Right ventricle myocardium inferior (tissue), 1 donor: Measurements from ENCODE around the gene NAT8L. TPM values are rescaled to one million over a fixed set of nuclear protein-coding genes. Genes with fewer than 3 reads are reported as not detected.

Experiments
- ATAC-seq: fragments of 200-7000 bp; cut with Tn5 transposase; one replicate; pipeline ENCODE4 v1.9.1; 2020; ENCODE audit warnings: mild to moderate bottlenecking, moderate library complexity
- DNase-seq: peaks from one replicate; pipeline ENCODE4 v3.0.0; 2021; ENCODE audit errors: missing footprints
- intact Hi-C: fragments of 100-400 bp; cut with DNase I; formaldehyde crosslinking; loops from one replicate; pipeline ENCODE4 v1.11.0; 2022
- total RNA-seq: library from RNA; stranded (reverse); fragmentation: NEBNext Ultra II Directional; extraction: Animal tissue kit (Norgen Biotek cat#: 25700); gene quantifications from one replicate; pipeline ENCODE4 v1.2.1, GENCODE V29; 2021
- donor health status: DM: no; HTN: yes; CAD: no; lungs with severe emphysema.

Gene NAT8L
- total RNA-seq, 1 donor from 2014 or later = 1.1 TPM

DNA sequence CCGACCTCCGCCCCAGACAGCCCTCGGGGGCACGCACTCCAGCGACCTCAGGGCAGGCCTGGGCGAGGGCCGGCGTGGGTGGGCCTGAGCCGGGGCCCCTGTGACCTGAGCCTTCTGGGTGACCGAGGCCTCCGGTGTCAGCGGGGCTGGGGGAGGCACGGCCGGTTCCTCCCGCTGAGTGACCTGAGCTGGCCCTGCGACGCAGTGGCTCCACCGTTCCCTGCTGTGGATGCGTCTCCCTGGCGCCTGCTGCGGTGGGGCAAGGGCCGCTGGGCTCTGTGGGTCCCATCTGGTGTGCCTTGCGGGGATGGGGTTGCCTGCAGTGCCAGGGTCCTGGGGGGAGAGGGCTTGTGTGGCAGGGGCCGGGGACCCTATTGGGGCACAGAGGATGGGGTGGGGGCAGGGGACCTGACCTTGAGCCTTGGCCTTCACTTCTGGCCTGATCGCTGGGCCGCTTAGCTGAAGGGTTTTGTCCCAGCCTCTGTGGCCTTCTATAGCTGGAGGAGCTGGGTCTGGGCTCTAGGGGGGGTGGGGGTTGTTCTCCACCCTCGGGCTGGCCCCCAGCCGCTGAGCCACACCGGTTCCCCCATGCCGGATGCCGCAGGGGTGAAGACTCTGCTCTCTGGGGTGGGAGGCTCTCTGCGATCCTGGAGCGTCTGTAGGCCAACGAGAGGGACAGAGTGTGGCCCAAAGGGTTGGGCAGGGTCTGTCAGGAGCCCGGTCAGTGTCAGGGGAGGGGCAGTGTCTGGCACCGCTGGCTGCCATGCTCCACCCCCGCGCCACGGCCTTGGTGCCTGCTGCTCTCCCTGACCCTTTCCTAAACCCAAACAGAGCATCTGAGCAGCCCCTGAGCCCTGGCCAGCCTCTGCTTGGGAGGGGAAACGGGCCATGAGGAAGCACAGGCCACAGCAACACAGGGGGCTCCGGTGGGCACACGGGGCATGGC lies 2.3 kb downstream of the NAT8L start:
- DNase-seq (peak; percentile 54), ATAC-seq (no peak)
- intact Hi-C loops = no loop called here

DNA sequence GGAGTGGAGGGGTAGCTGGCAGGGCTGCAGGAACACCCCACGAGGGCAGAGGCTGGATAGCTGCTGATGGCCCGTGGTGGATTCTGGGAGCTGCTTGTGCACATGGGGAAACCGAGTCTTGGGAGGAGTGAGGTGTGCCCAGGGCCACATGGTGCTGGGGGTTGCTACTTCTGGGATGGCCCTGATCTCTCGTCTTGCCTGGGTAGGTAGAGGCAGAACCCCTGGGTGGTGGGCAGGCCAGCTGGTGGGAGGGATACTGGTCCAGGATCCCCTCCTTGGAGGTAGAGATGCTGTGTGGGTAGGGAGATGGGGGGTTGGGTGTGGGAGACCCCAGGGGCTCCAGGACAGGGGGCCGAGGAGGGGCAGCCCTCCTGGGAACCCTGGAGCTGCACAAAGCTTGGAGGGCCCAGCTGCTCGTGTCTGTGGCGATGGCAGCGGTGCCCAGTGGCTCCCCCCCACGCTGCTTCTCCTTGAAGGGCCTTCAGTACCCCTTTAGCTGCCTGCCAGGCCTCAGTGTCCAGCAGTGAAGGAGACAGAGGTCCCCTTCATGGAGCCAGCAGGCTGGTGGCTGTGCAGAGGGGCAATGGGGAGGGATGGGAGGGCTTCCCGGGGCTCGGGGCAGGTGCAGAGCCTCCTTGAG lies 3.2 kb downstream of the NAT8L start:
- ATAC-seq = no peak
- intact Hi-C loops = no loop called here
- peak; percentile 26 for DNase-seq

DNA sequence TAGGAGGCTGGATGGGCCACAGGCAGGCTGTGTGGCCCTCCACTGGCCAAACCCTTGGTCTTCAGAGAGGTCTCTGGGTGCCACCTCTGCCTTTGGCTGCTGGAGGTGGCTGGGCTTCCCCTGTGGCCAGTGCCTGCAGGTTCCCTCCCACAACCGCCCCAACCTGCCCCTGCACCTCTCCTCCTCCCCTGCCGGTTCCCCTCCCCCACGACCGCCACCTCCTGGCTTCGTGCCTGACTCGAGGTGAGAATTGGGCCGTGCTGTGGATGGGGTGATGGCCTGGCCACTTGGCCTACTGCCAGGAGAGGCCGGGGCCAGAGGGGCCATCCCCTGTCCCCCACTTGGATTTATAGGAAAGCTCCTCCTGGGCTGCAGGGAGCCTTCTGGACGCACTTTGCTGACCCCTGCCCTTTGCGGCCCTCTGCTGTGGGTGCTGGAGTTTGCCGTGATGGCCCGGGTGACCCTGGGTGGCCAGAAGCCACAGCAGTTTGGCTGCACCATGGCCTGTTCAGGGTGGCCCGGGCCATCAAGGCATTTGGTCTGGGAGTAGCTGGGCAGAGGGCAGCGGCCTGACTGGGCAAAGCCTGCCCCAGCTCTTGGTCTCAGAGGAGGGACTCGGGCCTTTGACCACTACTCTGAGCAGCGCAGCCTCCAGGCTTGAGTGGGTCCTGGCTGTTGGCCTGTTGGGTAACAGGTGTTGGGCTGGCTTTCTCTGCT lies 3.8 kb downstream of the NAT8L start:
- DNase-seq = peak; percentile 58
- ATAC-seq = no peak
- intact Hi-C loops = no loop called here

DNA sequence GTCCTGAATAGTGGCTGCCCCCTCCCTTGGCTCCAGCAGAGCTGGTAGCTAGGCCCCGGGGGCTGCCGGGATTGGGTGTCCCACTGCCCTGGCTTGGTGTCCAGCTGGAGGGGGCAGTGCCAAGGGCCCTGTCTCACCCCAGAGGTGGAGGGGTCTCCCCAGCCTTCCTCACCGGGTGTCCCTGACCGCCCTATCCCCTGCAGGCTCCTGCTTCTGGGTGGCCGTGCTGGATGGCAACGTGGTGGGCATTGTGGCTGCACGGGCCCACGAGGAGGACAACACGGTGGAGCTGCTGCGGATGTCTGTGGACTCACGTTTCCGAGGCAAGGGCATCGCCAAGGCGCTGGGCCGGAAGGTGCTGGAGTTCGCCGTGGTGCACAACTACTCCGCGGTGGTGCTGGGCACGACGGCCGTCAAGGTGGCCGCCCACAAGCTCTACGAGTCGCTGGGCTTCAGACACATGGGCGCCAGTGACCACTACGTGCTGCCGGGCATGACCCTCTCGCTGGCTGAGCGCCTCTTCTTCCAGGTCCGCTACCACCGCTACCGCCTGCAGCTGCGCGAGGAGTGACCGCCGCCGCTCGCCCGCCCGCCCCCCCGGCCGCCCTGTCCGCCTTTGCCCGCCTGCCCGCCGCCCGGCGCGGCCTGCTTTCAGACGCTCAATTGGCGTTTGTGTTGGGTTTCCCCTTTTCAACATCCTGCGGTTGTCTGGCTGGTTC lies 4.6 kb downstream of the NAT8L start:
- ATAC-seq (no peak), DNase-seq (peak; percentile 49)
- intact Hi-C loops = no loop called here

DNA sequence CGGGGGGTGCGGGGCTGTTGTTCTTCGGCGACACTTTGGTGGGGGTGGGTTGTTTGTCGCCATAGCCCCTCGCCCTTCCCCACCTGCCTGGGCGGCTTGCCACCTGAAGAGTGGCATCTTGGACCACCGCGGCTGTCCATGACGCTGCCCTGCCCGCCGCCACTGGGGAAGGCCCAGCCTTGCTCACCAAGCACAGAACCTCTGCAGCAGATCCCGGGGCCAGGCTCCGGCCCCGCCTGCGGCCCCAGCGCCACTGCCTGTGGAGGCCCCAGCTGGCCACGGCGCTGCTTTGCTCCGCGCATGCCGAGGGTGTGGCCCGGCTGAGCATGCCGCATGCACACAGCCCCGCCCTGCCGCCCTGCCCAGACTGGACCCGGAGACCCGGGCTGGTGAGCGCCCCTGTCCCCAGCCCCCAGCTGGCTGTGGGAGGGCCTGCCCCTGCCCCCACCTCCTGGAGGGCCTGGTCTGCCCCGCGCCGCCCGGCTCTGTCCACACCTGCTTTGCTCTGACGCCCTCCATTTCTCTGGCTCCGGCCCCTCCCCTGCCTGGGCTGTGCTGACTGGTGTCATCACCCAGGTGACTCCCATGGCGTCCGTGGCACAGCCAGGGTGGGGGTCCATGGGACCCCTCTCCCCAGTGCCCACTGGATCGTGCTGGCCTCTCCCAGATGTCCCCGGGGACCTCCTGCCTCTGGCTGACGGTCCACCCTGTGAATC lies 5.3 kb downstream of the NAT8L start:
- DNase-seq = peak; percentile 63
- ATAC-seq = no peak
- intact Hi-C loops = no loop called here

DNA sequence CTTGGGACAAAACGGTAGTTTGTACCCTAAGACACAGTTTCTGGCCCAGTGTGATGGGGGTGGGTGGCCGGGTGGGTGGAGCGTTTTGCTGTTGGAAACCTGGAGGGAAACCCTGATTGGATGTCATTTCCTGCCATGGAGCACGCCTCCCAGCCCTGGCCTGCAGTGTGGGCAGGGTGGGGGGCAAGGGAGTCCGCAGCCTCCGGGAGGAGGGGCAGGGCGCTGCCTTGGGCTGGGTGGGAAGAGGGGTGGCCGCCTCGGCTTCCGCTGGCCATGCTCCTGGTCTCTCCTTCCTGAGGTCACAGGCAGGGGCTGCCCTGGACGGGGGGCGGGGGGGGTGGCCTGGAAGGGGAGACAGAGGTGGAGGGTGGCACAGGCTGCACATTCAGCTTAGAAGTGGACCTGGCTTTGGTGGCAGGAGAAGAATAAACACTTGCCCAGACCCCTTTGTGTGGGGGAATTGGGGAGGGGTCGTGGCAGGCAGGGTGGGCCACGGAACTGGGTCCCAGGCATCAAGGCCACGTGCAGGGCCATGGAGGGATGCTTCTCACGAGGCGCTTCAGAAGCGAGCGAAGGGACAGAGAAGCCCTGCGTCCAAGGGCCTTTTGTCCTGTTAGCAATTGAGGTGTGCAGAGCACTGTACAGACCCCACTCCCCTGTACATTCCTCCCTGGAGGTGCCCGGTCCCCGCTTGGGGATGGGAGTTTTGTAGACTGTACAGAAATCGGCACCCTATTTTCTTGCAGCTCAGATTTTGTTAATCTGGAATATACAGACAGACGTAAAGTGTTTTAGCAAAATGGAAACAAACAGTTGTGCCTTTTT lies 6.2 kb downstream of the NAT8L start:
- ATAC-seq (no peak), DNase-seq (peak; percentile 50)
- intact Hi-C loops = no loop called here

DNA sequence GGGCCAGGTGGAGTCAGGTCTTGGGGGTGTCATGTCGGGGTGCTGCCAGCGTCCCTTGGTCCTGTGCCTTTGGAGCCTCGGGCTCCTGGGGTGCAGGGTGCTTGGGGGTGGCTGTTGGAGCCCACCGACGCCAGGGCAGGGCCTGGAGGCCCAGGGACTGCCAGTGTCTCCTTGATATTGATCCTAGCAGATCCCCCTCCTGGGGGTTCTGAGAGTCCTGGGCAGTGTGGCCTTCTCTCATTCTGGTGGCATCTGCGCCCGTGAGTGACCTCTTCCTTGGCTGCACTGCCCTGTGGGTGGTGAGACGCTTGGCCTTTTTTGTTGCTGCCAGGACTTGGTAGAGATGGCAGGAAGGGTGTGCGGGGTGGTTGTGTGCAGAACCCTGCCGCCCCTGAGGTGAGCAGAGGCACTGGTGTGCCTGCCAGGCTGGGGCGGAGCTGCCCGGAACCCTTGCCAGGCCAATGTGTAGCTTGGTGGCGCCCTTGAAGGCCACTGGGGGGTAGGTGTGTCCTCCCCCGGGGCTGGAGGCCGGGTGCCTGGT lies 7.0 kb downstream of the NAT8L start:
- no peak for ATAC-seq
- DNase-seq = peak; percentile 15
- intact Hi-C loops = no loop called here

DNA sequence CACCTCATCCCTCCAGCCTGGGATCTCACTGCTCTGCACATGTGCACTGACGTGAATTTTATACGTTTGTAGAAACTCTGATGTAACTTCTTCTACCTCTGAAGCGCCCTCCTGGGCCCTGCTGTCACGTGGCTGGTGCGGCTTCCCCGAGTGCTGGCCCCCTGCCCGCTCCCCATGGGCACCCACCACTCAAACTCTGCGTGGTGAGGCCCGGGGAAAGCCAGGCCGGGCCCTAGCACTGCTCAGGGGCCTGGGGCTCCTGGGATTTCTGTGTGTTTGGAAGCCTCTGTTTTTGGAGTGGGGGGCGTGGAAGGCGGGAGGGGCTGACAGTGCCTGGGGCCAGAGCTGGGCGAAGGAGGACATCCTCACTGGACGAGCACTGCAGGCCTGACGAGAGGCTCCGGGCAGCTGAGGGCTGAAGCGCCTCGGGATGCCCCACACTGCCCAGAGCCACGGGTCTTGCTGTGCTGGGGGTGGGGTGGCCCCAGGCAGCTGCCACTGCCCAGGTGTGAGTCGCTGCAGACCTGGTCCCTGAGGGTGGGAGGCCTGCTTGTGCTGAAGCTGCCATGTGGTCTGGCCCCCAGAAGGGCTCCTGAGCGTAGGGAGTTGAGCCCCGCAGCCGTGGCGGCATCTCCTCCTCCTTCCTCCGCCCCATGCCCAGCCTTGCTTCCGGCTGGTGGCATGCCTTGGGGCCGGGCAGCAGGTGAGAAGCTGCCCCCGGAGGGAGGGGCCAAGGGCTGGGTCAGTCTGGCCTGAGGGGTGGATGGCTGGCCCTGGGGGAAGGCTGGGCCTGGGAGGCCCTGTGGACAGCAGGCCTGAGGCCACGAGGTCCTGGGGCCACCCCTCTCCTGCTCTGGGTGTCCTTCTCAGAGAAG lies 7.7 kb downstream of the NAT8L start:
- ATAC-seq (no peak), DNase-seq (peak; percentile 35)
- intact Hi-C loops = no loop called here

DNA sequence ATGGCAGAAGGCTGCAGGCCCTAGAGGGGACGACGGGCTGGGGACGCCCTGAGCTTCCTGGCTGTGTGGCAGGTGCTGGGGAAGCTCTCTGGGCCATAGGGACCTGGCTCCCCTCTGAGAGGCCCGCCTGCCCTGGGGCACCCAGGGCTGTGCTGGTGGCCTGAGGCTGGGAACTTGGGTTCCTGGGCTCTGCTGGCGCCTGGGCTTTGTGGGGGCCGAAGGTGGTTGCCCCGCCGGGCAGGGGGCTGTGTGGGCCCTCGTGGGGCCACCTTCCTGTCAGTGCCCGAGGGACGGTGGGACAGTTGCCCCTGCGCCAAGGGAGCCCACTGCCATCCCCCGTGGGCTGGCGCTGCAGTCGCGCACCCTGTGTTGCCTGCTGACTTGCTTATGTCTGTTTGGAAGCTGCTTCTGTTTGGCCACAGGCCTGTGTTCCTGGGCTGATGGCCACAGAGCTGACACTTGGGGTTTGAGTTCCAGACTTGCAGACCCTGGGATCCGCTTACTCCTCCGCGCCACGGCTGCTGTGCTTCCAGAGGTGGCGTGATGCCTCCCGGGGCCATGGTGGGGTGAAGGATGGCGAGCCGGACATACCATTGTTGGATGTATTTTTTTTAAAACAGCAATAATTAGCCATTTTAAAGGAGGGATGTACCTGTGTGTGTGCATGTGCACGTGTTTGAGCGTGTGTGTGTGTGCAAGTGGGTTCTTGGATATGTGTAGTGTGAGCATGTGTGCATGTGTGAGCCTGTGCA lies 8.5 kb downstream of the NAT8L start:
- DNase-seq = peak; percentile 59
- intact Hi-C loops = no loop called here
- no peak for ATAC-seq

DNA sequence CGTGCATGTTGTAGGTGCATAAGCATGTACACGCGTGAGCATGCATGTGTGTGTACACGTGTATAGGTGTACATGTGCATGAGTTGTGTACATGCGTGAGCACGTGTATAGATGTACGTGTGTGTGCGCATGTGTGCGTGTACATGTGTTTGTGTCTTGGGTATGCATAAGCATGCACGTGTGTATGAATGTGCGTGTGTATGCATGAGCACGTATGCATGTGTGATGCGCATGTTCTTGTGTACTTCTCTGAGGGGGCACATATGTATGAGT lies 9.0 kb downstream of the NAT8L start:
- ATAC-seq = no peak
- DNase-seq = peak; percentile 14
- intact Hi-C loops = no loop called here

DNA sequence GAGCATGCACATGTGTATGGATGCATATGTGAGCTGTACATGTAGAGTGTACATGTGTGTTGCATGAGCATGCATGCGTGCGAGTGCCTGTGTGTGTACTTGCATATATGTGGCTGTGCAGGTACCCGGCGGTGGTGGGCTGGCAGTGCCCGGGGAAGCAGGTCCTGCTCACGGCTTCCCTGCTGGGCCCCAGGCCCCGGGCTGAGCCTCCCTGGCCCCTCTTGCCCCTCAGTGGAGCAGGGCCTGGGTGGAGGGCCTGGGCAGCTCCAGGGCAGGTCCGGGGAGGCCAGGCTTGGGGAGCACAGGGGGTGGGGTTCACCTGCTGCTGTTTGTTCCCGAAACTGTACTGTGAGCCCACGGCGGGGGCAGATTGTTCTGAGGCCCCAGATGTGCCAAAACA lies 9.4 kb downstream of the NAT8L start:
- intact Hi-C loops = no loop called here
- peak; percentile 44 for DNase-seq

DNA sequence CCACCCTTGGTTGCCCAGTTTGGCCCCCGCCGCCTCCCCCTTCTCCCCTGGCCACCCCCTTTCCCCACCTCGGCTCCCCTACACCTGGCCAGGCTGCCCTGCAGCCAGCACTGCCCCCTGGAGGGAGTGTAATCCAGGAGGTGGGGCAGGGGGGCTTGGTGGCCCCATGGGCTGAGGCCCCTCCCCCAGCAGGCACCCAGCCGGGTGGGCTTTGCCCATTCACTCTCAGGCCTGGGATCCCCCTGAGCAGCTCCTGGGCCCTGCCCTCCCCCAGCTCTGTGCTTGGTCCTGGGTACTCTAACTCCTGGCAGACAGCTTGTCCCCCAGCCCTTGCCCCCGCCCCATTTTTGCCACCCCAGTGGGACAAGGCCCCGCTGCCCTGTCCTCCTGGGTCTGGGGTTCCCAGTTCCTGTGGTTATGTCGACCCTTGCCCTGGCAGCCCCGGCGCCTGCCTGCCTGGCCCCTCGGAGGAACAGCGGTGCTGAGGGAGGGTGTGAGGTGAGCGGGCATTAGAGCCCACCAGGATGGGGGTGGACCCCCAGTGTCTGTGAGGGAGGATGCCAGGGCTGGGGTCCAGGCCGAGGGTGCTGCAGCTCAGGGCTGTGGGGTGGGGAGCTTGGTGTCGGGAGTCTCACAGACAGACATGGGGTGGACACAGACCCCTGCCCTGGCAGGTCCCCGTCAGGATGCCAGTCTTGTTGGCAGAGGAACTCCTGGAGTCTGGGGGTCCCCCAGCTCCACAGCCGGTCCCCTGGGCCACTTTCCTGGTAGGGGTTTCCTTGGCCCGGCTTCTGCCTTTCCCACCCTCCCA lies 10.2 kb downstream of the NAT8L start:
- intact Hi-C loops = no loop called here
- DNase-seq = peak; percentile 47
- no peak for ATAC-seq

More for the DNA sequence above, 9.4 kb downstream of the NAT8L start:
- no peak for ATAC-seq

DNA sequence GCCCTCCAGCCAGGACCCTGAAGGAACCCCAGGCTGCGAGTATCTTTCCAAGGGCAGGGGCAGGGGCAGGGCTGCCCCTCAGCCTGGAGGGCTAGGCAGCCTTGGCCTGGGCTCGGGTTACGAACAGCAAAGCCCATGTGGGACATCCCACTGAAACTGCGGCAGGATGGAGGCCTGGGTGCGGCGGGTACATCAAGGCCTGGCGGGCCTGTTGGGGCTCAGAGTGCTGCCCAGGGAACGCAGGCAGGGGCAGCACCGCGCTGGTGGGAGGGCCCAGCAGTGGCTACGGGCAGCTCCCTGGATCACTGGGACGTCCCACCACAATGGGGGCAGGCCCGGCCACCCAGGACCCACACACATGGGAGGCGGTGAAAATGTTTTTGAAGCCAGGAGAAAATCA lies 10.9 kb downstream of the NAT8L start:
- ATAC-seq = no peak
- peak; percentile 44 for DNase-seq
- intact Hi-C loops = no loop called here

DNA sequence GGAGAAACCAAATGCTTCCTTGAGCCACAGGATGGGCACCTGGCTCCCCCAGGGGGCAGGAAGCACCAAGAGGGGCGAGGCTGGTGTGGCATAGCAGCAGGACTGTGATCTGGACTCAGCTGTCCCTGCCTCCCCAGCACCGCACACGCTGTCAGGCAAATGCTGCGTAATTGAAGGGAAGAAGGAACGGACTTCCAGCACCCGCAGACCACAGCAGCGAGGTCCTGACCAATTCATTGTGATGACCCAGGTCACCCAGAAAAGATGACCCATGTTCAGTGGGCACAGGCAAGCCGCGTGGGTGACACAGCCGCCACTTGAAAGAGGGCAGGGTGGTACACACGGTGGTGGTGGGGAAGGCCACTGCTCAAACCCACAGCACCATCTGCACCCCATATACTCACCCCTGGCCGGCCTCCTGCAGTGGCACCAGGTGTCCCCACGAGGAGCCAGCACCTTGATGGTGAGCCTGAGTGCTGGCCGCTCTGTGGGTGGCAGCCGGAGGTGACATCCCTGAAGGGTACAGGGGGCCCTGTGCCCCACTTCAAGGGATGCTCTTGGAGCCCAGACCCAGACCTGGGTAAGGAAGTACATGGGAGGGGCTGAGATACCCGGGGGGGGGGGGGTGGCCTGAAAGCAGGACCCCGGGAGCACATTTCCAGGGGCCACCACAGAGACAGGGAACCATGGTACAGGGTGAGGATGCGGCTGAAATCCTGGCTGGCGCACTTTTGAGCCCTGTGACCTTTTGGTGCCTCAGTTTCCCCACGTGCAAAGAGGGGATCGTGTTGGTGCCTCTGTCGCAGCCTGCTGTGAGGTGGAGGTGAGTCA lies 11.5 kb downstream of the NAT8L start:
- ATAC-seq (no peak), DNase-seq (peak; percentile 44)
- intact Hi-C loops = no loop called here
